HG02884 (cell line): ENCODE data around the gene HIVEP2.

Experiments used
- ATAC-seq: cut with Tn5 transposase; IDR thresholded peaks from one replicate; pipeline ENCODE4 v1.9.1; 2021; ENCODE audit warnings: mild to moderate bottlenecking, moderate library complexity; ENCODE audit not compliant: unreplicated experiment

Gene HIVEP2

DNA sequence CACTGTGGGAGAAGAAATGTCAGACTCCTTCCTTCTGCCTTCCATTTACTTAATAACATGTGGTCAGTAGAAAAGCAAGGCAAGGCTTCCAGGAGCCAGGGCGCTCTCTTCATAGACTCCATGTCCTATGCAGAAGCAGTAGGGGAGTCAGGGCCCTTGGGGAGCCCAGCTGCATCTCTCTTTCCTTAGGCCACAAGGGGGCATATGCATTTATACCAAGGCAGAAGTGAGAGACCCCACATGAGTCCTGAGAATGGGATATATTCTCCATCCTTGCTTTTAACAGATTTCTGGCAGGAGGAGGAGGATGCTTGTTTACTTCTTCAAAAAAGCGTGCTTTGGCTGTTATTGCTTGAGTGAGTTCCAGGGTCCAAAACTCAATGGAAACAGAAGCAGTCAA lies 198.5 kb downstream of the HIVEP2 start:
- ATAC-seq: no peak

DNA sequence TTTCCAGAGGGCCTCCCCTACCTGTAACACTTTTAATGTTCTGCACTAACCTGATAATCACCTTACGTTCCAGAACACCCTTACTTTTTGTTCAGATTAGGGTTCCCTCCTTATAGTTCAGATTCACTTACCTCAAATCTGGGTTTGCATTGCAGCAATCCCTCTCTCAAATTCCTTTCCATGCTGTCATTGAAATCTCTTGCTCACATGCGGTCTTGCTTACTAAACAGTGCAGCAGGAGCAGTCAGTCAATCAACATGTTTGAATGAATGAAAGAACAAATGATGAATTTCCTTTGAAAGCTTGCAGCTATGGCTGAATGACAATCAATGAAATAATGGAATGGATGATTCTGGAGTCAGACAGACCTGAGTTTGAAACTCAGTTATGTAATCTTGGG lies 200.1 kb downstream of the HIVEP2 start:
- no peak for ATAC-seq

DNA sequence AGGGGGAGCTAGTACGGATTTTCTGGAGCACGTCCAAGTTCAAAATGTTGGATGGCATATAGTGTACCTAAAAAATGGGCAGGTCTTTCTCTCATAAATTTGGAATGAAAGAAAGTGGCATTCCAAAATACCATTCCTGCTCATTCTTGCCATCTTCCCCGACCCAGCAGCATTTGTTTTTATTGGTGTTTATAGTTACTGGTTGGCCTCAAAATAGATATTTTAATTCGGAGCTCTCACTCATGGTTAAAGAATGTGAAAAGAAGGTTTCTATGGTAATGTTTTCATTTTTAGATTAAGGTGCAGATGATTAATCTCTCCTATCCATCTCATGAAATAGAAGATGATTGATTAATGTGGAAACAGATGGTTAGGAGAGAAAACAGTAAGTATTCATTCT lies 204.5 kb downstream of the HIVEP2 start:
- ATAC-seq: no peak

DNA sequence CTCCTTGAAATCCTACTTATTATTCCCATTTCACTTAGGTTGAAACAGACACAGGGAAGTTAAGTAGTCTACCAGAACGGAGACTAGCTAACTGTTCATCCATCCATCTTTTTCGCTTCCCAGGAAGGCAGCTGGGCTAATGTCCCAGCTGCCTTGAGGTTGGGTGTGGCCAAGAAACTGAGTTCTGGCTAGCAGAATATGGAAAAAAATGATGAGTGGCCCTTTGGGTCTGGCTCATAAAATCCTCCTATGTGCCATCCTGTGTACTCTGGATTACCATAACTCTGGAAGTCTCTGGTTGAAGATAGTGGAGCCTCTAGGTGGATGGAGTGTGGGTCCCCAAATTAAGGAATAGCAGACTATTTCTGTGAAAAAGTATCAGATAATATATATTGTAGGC lies 206.2 kb downstream of the HIVEP2 start:
- ATAC-seq: no peak

DNA sequence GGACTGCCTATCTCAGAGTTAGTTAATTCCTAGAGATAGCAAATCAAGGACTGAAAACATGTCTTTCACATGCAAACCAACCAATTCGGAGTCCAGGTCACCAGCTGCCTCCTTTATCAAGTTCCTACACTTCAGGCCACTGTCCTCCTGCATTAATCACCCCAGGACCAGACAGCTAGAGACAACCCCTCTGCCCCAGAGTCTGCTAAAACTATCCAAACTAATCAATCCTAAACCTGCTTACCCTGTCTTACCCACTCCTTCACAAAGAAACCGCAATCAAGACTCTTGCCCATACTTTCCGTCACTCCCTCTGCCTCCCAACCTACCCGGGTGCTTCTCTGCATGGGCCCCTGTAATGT lies 207.0 kb downstream of the HIVEP2 start:
- no peak for ATAC-seq

DNA sequence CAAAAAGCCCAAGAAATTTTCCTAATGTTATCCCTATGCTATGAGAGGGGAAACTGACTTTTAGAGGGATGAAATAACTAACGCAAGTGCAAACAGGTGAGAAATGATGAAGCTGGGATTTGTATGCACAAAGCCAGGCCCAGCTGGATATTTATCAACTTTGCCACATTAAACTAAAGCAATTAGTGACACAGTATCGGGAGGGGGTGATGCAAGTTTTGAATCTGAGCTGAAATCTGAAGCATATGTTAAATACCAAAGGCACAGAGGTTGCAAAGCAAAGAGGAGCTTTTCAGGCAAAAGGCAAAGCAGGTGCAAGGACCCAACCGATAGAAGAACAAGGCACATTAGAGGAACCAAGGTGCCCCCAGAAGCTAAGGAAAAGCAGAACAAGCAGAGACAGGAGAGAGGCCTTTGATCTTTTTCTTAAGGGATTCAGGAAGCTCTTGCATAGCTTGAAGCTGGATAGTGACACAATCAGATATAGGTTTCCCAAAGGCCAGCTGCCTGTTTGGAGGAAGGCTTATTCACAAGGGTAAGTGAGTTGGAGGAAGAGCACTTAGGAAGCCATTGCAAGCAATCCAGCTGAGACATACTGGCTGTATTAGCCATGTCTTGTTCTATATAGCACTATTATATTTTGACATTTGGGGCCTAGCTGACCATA lies 207.5 kb downstream of the HIVEP2 start:
- ATAC-seq: no peak

DNA sequence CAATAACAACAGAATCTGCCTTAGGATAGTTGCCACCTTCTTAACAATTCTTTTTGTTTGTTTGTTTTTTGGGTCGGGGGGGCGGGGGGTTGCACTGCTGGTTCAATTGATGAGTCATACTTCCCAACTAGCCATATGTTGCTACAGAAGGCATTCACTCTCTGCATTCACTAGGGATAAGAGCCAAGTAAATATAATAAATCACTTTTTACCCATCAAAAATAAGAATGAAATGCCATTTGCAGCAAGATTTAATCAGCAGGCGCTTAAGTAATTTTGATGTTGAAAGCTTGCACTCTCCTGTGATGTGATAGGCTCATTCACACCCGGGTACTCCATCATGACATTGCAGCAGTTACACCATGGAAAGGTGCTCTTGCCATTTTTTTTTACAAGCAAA lies 209.8 kb downstream of the HIVEP2 start:
- no peak for ATAC-seq

DNA sequence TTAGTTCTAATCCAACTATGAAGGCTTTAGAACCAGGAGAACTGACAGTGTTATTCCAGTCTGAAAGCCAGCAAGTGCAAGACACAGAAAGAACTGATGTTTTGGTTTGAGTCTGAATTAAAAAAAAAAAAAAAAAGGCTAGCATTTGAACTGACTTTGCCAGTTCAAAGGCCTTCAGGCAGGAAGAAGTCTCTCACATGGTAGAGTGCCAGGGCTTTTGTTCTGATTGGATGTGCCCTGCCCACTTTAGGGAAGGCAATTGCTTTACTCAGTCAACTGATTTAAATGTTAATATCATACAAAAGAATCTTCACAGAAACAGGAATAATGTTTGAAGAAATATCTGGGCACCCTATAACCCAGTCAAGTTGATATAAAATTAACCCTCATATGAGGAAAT lies 212.2 kb downstream of the HIVEP2 start:
- no peak for ATAC-seq

DNA sequence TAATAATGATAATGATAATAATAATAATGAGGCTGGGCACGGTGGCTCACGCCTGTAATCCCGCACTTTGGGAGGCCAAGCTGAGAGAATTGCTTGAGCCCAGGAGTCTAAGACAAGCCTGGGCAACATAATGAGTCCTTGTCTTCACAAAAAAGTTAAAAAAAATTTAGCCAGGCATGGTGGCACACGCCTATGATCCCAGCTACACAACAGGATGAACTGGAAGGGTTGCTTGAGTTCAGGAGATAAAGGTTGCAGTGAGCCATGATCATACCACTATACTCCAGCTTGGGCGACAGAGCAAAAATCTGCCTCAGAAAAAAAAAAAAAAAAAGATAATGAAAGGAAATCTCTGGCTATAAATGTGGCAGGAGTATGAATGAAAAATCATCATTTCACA lies 213.4 kb downstream of the HIVEP2 start:
- no peak for ATAC-seq

DNA sequence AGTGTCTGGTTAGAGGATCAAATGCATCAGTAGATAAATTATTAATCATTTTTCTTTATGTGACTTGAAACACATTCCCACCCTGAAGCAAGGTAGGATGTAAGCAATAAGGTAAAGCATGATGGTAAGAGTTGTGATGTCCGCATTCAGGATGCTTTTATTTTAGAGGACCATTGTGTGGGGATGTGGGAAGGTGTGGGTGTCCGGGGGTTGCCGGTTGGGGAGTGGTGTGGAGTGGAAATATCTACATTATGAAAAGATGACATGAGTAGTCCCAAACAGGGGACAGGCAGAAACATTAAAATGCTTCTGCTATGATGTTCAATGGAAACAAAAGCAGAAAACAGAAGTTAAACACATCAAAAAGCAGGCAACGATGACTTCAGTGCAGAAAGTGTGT lies 215.4 kb downstream of the HIVEP2 start:
- ATAC-seq: no peak

DNA sequence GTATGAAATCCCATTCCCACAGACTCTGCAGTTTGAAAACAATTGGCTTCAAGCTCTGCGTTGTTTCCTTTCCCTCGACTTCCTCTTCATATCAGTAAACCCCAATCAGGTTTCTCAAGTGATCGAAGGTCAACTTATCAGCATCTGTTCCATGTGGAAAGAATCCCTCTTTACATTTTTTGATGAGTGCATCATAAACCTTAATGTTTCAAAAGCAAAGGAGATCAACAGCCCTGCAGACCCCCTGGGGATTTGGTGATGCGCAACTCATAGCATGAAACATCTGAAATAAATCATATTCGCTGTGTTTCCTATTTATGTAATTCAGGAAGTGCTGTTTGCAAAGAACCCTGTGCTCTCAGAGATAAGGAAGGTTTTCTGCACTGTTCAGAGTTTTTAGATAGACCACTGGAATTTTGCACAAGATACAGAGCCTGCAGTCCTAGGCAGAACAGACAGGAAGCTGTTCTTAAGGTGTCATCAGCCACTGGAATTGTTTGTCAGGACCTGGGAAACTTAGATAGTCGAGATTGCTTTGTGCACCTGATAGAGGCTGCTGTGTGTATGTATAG lies 216.0 kb downstream of the HIVEP2 start:
- ATAC-seq: no peak

DNA sequence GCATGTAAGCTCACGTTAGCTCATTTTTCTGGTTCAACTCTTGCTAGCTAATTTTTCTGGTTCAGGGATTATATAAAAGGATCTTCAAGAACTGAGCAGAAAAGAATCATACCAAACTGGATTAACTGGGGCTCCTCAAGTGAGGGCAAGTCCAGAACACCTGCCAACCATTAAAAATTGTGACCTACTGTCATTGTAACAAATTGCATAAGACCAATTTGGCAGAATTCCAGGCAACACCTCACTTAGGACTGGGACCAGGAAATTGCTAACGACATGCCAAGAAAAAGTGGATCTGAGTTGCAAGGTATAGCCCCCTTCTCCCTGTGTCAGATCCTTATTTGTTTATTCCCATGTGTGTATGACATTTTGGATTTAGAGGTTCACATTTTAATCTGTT lies 216.6 kb downstream of the HIVEP2 start:
- ATAC-seq: no peak

DNA sequence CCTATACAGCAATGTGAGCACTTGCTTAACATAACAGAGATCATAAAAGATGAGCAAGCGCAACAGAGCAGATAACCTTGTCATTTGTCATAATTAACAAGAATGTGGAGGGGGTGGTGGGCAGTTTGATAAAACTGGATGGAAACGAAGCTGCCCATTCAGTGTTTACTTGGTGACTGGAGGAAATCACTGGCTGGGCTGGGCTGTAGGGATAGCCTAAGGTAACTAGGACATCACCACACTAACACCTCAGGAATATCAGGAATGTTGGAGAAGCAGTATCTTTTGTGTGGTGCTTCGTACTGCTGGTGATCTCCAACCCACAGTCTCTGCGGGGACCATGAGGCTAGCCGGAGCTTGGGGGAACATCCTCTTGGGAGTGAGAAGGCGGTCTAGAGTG lies 218.4 kb downstream of the HIVEP2 start:
- ATAC-seq: no peak

DNA sequence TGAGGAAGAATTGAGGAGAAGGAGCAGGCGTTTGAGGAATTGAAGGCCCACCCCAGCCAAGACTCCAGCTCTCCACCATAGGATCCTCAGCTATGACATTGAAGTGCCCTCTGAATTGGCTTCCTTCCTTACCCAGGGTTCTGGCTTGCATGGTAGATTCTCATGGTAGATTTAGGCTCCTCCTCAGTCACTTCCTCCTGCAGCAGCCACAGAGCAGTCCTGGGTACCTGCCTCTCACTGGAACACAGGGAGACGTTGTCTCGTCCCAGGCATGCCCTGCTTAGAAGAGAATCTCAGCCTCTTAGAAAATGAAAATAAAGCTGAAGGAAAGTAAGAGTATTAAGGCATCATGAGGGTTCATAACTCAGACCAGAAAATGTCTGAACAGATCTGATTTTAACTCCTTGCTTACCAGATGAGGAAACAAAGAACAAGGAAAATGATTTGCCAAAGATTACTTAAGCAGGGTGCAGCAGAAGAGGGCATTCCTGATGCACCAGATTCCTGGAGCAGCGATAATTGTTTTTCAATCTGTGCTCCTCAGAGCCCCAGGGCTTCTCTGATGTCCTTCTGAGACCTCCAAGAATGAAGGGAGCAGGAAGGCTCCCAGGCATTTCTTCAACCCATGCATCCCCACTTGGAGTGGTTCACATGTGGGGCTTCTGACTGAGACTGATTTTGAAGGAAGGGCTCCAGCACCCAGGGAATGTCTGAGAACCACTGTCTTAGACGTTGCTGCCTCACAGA lies 219.8 kb downstream of the HIVEP2 start:
- ATAC-seq: no peak

DNA sequence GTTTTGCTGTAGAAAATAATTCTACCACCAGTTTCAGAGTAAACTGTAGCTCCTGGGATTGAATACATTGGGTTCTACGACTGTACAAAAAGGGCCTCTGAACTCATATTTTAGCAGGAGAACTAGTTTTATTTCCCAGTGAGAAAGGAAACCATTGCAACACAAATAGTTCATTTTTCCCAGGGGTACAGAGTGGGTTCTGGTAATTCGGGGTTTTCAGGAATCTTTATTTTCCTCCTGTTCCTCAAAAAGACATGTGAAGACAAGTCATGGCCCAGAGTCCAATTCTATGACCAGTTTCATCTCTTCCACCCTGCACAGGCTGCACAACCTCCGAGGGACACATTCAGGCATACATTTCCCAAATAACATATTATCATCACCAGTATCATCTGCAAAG lies 222.1 kb downstream of the HIVEP2 start:
- ATAC-seq: no peak

DNA sequence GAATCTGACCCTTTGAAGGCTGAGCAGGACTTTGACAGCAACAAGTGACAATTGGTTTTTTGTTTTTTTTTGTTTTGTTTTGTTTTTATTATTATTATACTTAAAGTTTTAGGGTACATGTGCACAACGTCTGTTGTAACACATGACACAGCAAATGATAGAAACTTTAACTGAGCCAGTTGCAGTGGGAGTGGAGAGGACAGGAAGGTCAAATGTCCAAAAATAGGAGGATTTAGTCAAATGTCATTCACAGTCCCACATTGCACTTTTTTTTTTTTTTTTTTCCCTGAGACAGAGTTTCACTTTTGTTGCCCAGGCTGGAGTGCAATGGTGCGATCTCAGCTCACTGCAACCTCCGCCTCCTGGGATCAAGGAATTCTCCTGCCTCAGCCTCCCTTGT lies 223.0 kb downstream of the HIVEP2 start:
- ATAC-seq: no peak

DNA sequence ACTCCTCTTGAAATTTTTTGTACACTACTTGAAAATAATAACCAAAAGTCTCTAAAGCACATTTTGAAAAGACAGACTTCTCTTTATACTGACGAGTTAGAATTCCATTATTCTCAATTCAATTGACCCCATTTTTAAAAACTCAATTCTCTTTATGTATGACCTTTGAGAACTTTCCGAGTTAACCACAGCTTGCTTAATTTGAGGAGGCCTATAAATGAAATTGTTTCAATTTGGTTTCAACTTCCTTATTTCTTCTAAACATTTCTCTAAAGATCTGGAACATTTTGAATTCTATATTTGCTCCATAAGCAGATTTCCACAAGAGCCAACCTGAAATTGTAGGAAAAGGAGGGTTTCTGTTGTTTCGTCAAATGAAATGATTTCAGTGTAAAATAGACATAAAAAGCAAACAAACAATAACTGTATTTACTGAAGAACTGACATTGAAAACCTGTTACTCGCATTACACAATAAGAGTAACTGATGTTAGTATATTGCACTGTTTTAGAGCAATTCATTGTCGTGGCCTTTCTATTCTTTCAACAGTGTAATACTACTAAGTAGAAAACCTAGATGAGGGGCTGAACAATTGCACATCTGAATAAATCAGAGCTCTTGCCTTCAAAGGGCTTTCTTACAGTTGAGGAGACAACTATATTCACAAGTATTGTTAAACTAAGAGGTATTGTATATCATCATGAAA lies 223.6 kb downstream of the HIVEP2 start:
- no peak for ATAC-seq

DNA sequence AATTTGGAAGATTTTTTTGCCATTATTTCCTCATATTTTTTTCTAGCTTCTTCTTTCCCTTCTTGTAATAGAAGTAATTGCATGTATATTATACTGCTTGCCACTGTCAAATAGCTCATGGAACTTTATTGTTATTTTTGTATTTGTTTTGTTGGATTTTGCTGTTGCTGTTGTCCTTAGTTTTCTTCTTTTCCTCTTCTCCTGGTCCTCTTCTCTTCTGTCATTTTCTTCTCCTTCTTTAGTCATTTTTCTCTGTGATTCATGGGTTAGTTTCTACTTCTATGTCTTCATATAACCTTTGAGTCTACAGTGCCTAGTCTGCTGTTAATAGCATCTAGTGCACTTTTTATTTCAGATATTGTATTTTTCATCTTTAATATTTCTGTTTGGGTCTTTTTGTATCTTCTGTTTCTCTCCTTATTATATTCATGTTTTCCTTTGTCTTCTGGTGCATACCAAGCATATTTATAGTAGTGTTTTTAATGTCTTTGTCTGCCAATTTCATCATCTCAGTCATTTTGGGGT lies 226.2 kb downstream of the HIVEP2 start:
- ATAC-seq: no peak

DNA sequence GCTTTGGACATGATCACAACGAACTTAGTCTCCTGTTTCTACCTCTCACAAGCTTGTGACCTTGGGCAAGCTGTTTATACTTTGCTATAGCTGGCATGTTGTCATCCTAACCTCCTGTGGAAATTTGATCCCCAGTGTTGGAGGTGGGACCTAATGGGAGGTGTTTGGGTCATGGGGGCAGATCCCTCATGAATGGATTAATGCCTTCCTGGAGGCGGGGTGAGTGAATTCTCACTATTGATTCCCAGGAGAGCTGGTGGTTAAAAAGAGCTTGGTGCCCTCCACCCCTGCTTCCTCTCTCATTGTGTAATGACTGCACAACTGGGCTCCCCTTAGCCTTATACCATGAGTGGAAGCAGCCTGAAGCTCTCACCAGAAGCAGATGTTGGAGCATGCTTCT lies 228.9 kb downstream of the HIVEP2 start:
- no peak for ATAC-seq

DNA sequence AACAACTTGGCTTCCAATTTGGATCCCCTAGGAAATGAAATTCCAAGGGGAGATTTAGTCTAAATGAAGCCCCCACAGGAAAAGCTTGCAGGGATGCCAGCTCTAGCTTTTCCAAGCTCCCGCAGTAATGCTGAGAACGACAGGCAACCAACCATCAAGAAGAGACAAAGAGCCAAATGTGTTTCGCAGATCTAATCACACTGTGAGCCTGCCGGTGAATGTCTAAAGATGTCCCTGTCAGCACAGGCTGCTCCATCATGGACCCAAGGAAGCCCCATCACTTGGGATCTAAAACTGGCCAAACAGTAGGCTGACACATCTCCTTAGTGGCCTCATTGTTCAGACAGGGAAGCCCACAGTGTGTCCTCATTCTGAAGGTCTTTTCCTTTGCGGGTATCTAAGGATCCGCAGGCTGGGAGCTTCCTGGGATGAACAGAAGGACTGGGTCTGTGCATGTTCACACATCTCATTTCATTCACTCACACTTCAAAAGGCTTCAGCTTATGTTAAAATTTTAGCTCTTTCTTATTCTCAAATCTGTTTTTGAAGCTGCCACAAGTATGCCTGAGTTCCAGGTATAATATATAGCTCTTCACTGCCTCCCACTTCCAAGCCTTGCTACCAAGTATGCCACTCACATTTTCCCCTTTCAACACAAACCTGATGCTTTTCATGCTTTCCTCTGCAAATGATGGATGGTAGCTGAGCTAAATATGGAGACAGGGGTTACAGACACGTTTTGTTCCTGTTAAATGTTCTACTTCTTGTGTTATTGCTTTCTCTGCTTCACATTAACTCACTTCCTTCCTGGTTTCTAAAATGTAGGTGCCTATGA lies 229.8 kb downstream of the HIVEP2 start:
- ATAC-seq: no peak

DNA sequence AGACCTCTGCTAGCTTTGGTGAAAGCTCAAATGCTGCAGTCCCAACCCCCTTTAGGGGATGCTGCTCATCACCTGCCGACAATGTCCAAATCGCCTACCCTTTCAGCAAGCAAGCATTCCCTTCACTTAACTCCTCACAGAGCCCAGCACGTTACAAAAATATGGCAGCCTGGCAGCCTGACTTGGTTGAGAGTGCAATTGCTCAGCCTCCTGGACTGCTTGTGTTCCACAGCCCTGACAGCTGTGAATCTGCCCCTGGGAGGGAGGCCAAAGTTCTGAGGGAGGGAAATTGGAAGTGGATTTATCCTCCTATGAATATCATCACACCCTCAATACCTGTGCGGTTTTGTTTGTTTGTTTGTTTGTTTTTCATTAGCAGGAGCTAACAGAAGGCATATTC lies 231.0 kb downstream of the HIVEP2 start:
- ATAC-seq: no peak
